GM12878 (cell line): ENCODE measurements around the gene DMD. TPM values are rescaled to one million over a fixed set of nuclear protein-coding genes. Genes with fewer than 3 reads are reported as not detected.

Experiments
- ATAC-seq: fragments of 200-7000 bp; cut with Tn5 transposase; 3 replicates; pipeline ENCODE4 v1.9.1; 2020; ENCODE audit warnings: mild to moderate bottlenecking, moderate library complexity
- BruUV-seq: library from RNA; stranded (reverse); fragments of 400-500 nt; replicated peaks from 2 replicates; lab custom pipeline; 2021; lab: Mats Ljungman, UMichigan
- CTCF ChIA-PET: fragments of 300-600 bp; sonication (Branson Sonifier 250); formaldehyde crosslinking; extraction: SDS; loops from one replicate; lab custom pipeline; 2021; ENCODE audit warnings: inconsistent platforms; lab: Yijun Ruan, JAX
- POLR2A ChIA-PET: fragments of 350-600 bp; formaldehyde crosslinking; extraction: SDS; loops from one replicate; lab custom pipeline; 2021; ENCODE audit warnings: inconsistent platforms; lab: Charles Lee
- RAD21 ChIA-PET: fragments of 300-600 bp; sonication (Branson Sonifier 250); formaldehyde crosslinking; loops from one replicate; lab custom pipeline; 2023; ENCODE audit warnings: antibody characterized with exemption; ENCODE audit not compliant: unreplicated experiment; lab: Charles Lee
- SMC1A ChIA-PET: fragments of 300-600 bp; sonication (Branson Sonifier 250); formaldehyde crosslinking; loops from one replicate; lab custom pipeline; 2023; ENCODE audit not compliant: unreplicated experiment, uncharacterized antibody; lab: Charles Lee
- DNase-seq: peaks from one replicate; pipeline ENCODE4 v3.0.0-alpha.2; 2011; ENCODE audit warnings: low read depth, low spot score
- FAIRE-seq: peaks from 3 replicates; lab custom pipeline; 2011; peaks lifted over from hg19 to GRCh38; lab: Jason Lieb, UNC
- H2AFZ ChIP-seq: 2 replicates; pipeline ENCODE4 v1.6.0; 2011; ENCODE audit warnings: low read depth, low read length, control low read depth; ENCODE audit not compliant: control insufficient read depth
- H3K27ac ChIP-seq: 2 replicates; pipeline ENCODE4 v1.5.1; 2011; ENCODE audit warnings: control low read depth; ENCODE audit not compliant: control insufficient read depth, insufficient read depth
- H3K27me3 ChIP-seq, 2 experiments: replicated peaks in 1 of 2; 2 replicates each; pipeline versions ENCODE4 v1.6.0 to v1.6.1; 2011; ENCODE audit warnings: low read length in 1 of 2; ENCODE audit not compliant: control insufficient read depth in 2 of 2, insufficient read depth in 2 of 2
- H3K36me3 ChIP-seq, 2 experiments: 2 replicates each; pipeline ENCODE4 v1.5.1; 2011; ENCODE audit warnings: low read length in 1 of 2; ENCODE audit not compliant: control insufficient read depth in 2 of 2, insufficient read depth in 2 of 2
- H3K4me1 ChIP-seq: 2 replicates; pipeline ENCODE4 v1.6.1; 2011; ENCODE audit warnings: mild to moderate bottlenecking, low read length, moderate library complexity, mixed read lengths; ENCODE audit not compliant: control insufficient read depth, insufficient read depth
- H3K4me2 ChIP-seq: 2 replicates; pipeline ENCODE4 v1.6.0; 2011; ENCODE audit warnings: control low read depth; ENCODE audit not compliant: control insufficient read depth, insufficient read depth
- H3K4me3 ChIP-seq: fragments of 200-600 bp; sonication (generic); 2 replicates; pipeline ENCODE4 v1.5.1; 2016
- H3K79me2 ChIP-seq: 2 replicates; pipeline ENCODE4 v1.6.0; 2011; ENCODE audit warnings: low read length; ENCODE audit not compliant: control insufficient read depth, insufficient read depth
- H3K9ac ChIP-seq: 2 replicates; pipeline ENCODE4 v1.8.0; 2011; ENCODE audit warnings: low read length, control low read depth, mixed read lengths; ENCODE audit not compliant: control insufficient read depth, insufficient read depth
- H3K9me3 ChIP-seq: replicated peaks from 3 replicates; pipeline ENCODE4 v1.5.1; 2011; ENCODE audit warnings: mild to moderate bottlenecking, low read length; ENCODE audit not compliant: control insufficient read depth, insufficient read depth
- H4K20me1 ChIP-seq: 2 replicates; pipeline ENCODE4 v1.6.0; 2011; ENCODE audit not compliant: control insufficient read depth, insufficient read depth
- BRCA1 ChIP-seq: IDR thresholded peaks from 2 replicates; pipeline ENCODE4 v1.6.1; 2011; ENCODE audit warnings: low read depth, low read length, improper control_type of control experiment
- CBX5 ChIP-seq: sonication (generic); IDR thresholded peaks from 2 replicates; pipeline ENCODE4 v1.6.1; 2016; ENCODE audit warnings: low read depth, moderate library complexity, mild to moderate bottlenecking, inconsistent platforms
- CHD2 ChIP-seq: IDR thresholded peaks from 2 replicates; pipeline ENCODE4 v1.6.1; 2011; ENCODE audit warnings: low read depth, low read length, improper control_type of control experiment, borderline replicate concordance
- HDAC2 ChIP-seq: fragments of 200-600 bp; sonication (generic); IDR thresholded peaks from 2 replicates; pipeline ENCODE4 v1.6.1; 2017
- KLF5 ChIP-seq: fragments of 450-650 bp; IDR thresholded peaks from 2 replicates; pipeline ENCODE4 v1.6.1; 2014; ENCODE audit warnings: mild to moderate bottlenecking; ENCODE audit not compliant: partially characterized antibody
- MTA2 ChIP-seq: fragments of 450-650 bp; IDR thresholded peaks from 2 replicates; pipeline ENCODE4 v1.6.1; 2016; ENCODE audit warnings: low read depth, mild to moderate bottlenecking, moderate library complexity
- NFYB ChIP-seq: IDR thresholded peaks from 2 replicates; pipeline ENCODE4 v1.6.1; 2011; ENCODE audit warnings: low read depth, mild to moderate bottlenecking, low read length, improper control_type of control experiment, moderate library complexity; ENCODE audit not compliant: insufficient read depth
- RBBP5 ChIP-seq: fragments of 200-600 bp; sonication (generic); conservative IDR thresholded peaks from 2 replicates; pipeline ENCODE4 v1.6.1; 2016
- STAT1 ChIP-seq: fragments of 450-650 bp; conservative IDR thresholded peaks from 2 replicates; pipeline ENCODE4 v1.6.1; 2014; ENCODE audit warnings: antibody characterized with exemption, mild to moderate bottlenecking
- TAF1 ChIP-seq: IDR thresholded peaks from 2 replicates; pipeline ENCODE4 v1.6.1; 2011; ENCODE audit warnings: mild to moderate bottlenecking, low read depth, low read length, borderline replicate concordance
- TCF12 ChIP-seq: IDR thresholded peaks from 2 replicates; pipeline ENCODE4 v1.6.1; 2011; ENCODE audit warnings: low read depth, mild to moderate bottlenecking, low read length
- WGBS: methylation state at CpG from one replicate; pipeline ENCODE4 v1.1.6; 2016; ENCODE audit warnings: low lambda C conversion rate; ENCODE audit not compliant: insufficient replicate concordance, insufficient coverage; ENCODE audit errors: missing lambda C conversion rate; 5-methylcytosine and 5-hydroxymethylcytosine counted together
- in situ Hi-C: fragments of 300-500 bp; cut with MboI; formaldehyde crosslinking; loops from 9 replicates; pipeline ENCODE4 v1.14.3; 2018; ENCODE audit warnings: mixed read lengths
- intact Hi-C: fragments of 100-400 bp; cut with micrococcal nuclease; formaldehyde crosslinking; loops from one replicate; pipeline ENCODE4 v1.14.2; 2022; ENCODE audit not compliant: unreplicated experiment
- polyA plus RNA-seq, 11 experiments: library from polyadenylated mRNA; depleted of rRNA in 4 of 11; unstranded in 6 of 11; stranded (reverse) in 5 of 11; fragments of >200 nt; fragmentation: Nextera tagmentation in 4 of 11; fragmentation: Illumina TruSeq in 1 of 11; extraction: Ambion mirVana in 4 of 11; extraction: Trizol in 1 of 11; gene quantifications; 1 replicate in 1 of 11; 2 replicates in 10 of 11; pipeline versions ENCODE4 v1.2.1 to v1.2.3, GENCODE V29; 2011 to 2016; ENCODE audit warnings: inconsistent platforms in 2 of 11, missing spikeins in 2 of 11, low read depth in 1 of 11
- total RNA-seq, 4 experiments: library from RNA; depleted of rRNA in 3 of 4; stranded (reverse); fragments of >200 nt in 3 of 4; fragmentation: Illumina TruSeq in 1 of 4; extraction: Trizol in 1 of 4; gene quantifications; 2 replicates each; pipeline versions ENCODE4 v1.2.1 to v1.2.3, GENCODE V29; 2013 to 2021
- TF ChIP-seq, protein P1 (sequence below): IDR thresholded peaks from 2 replicates; pipeline ENCODE4 v1.6.1; 2012; ENCODE audit warnings: mild to moderate bottlenecking, low read depth, low read length
- TF ChIP-seq, protein P2 (sequence below): IDR thresholded peaks from 2 replicates; pipeline ENCODE4 v1.6.1; 2011; ENCODE audit warnings: borderline replicate concordance, low read depth, mild to moderate bottlenecking, moderate library complexity, mixed read lengths, low read length; ENCODE audit not compliant: insufficient read depth; ENCODE audit errors: extremely low read length
- TF ChIP-seq, protein P3 (sequence below): fragments of 450-650 bp; IDR thresholded peaks from 2 replicates; pipeline ENCODE4 v1.6.1; 2017; ENCODE audit warnings: mild to moderate bottlenecking
- TF ChIP-seq, protein P4 (sequence below): fragments of 450-650 bp; IDR thresholded peaks from 2 replicates; pipeline ENCODE4 v1.6.1; 2016; ENCODE audit warnings: mild to moderate bottlenecking

Gene DMD
- total and polyA plus RNA-seq, 10 of the 15 experiments (the other 5 are each of a cell fraction or from before 2014, with no cell fraction given): 1.4 to 24.3 (median 4.3) TPM

DNA sequence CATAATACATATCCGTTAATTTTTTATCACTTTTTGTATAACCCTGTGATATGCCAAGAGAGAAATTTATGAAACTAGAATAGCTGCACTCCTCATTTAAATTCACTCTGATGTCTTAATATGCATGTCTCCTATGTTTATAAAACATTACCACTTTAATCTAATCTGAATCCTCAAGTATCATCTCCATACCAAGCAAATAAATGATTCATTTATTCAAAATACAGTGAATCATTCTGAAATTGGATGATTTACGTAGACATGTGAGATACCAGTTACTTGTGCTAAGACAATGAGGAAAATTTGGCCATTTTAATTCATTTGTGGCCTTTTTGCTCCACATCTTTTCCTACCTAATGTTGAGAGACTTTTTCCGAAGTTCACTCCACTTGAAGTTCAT is 1704.4 kb downstream of the DMD start:
- intact Hi-C loops: no loop called here
- FAIRE-seq: no peak
- H4K20me1 ChIP-seq: no peaks in the 10 kb centered on the region
- no peaks in the 10 kb centered on the region for H3K9me3 ChIP-seq
- H3K4me2 ChIP-seq: no peak overlapping the region
- WGBS: 40% methylated on average over 3 of the region's 3 CpGs
- no peak for DNase-seq
- H3K4me1 ChIP-seq: no peaks in the 10 kb centered on the region
- no peak overlapping the region for H2AFZ ChIP-seq
- no peak overlapping the region for H3K9ac ChIP-seq
- ChIA-PET POLR2A (no interaction called here), SMC1A (no interaction called here), CTCF (no interaction called here), RAD21 (no interaction called here)
- H3K4me3 ChIP-seq: no peak overlapping the region
- no peak for TF ChIP-seq TCF12
- TF ChIP-seq TAF1: no peak
- TF ChIP-seq MTA2: no peak
- no peak for TF ChIP-seq STAT1
- TF ChIP-seq, protein P1, sequence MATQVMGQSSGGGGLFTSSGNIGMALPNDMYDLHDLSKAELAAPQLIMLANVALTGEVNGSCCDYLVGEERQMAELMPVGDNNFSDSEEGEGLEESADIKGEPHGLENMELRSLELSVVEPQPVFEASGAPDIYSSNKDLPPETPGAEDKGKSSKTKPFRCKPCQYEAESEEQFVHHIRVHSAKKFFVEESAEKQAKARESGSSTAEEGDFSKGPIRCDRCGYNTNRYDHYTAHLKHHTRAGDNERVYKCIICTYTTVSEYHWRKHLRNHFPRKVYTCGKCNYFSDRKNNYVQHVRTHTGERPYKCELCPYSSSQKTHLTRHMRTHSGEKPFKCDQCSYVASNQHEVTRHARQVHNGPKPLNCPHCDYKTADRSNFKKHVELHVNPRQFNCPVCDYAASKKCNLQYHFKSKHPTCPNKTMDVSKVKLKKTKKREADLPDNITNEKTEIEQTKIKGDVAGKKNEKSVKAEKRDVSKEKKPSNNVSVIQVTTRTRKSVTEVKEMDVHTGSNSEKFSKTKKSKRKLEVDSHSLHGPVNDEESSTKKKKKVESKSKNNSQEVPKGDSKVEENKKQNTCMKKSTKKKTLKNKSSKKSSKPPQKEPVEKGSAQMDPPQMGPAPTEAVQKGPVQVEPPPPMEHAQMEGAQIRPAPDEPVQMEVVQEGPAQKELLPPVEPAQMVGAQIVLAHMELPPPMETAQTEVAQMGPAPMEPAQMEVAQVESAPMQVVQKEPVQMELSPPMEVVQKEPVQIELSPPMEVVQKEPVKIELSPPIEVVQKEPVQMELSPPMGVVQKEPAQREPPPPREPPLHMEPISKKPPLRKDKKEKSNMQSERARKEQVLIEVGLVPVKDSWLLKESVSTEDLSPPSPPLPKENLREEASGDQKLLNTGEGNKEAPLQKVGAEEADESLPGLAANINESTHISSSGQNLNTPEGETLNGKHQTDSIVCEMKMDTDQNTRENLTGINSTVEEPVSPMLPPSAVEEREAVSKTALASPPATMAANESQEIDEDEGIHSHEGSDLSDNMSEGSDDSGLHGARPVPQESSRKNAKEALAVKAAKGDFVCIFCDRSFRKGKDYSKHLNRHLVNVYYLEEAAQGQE: no peak
- TF ChIP-seq, protein P2, sequence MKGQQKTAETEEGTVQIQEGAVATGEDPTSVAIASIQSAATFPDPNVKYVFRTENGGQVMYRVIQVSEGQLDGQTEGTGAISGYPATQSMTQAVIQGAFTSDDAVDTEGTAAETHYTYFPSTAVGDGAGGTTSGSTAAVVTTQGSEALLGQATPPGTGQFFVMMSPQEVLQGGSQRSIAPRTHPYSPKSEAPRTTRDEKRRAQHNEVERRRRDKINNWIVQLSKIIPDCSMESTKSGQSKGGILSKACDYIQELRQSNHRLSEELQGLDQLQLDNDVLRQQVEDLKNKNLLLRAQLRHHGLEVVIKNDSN: no peak
- TF ChIP-seq CBX5: no peak
- TF ChIP-seq, protein P3, sequence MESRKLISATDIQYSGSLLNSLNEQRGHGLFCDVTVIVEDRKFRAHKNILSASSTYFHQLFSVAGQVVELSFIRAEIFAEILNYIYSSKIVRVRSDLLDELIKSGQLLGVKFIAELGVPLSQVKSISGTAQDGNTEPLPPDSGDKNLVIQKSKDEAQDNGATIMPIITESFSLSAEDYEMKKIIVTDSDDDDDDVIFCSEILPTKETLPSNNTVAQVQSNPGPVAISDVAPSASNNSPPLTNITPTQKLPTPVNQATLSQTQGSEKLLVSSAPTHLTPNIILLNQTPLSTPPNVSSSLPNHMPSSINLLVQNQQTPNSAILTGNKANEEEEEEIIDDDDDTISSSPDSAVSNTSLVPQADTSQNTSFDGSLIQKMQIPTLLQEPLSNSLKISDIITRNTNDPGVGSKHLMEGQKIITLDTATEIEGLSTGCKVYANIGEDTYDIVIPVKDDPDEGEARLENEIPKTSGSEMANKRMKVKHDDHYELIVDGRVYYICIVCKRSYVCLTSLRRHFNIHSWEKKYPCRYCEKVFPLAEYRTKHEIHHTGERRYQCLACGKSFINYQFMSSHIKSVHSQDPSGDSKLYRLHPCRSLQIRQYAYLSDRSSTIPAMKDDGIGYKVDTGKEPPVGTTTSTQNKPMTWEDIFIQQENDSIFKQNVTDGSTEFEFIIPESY: no peak
- TF ChIP-seq, protein P4, sequence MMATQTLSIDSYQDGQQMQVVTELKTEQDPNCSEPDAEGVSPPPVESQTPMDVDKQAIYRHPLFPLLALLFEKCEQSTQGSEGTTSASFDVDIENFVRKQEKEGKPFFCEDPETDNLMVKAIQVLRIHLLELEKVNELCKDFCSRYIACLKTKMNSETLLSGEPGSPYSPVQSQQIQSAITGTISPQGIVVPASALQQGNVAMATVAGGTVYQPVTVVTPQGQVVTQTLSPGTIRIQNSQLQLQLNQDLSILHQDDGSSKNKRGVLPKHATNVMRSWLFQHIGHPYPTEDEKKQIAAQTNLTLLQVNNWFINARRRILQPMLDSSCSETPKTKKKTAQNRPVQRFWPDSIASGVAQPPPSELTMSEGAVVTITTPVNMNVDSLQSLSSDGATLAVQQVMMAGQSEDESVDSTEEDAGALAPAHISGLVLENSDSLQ: no peak
- TF ChIP-seq HDAC2: no peak
- no peak for TF ChIP-seq NFYB
- no peak for TF ChIP-seq RBBP5
- no peak for TF ChIP-seq BRCA1
- no peak for TF ChIP-seq KLF5
- TF ChIP-seq CHD2: no peak
- no peak for ATAC-seq
- no peaks in the 10 kb centered on the region for H3K79me2 ChIP-seq
- in situ Hi-C loops: no loop called here
- H3K27me3 ChIP-seq: no peaks in the 10 kb centered on the region
- no peaks in the 10 kb centered on the region for H3K36me3 ChIP-seq
- BruUV-seq: no TSS peak
- no peak overlapping the region for H3K27ac ChIP-seq
